HepG2 (cell line): ENCODE measurements around the gene ANKS3. TPM values are rescaled to one million over a fixed set of nuclear protein-coding genes. Genes with fewer than 3 reads are reported as not detected.

Source experiments
- microRNA-seq: library from miRNA; unstranded; fragments of <30 nt; microRNA quantifications from one replicate; pipeline ENCODE4, GENCODE V29; 2020
- polyA plus RNA-seq, 8 experiments: library from polyadenylated mRNA; depleted of rRNA in 3 of 8; stranded (reverse) in 7 of 8; unstranded in 1 of 8; fragments of >200 nt; fragmentation: Illumina TruSeq in 4 of 8; extraction: Trizol in 4 of 8; gene quantifications; 2 replicates each; pipeline versions ENCODE4 v1.2.1 to v1.2.3, GENCODE V29; 2011 to 2016; ENCODE audit warnings: low read depth in 4 of 8, missing spikeins in 1 of 8, mixed read lengths in 1 of 8; ENCODE audit not compliant: insufficient read depth in 1 of 8
- small RNA-seq, 3 experiments: library from RNA; depleted of rRNA; stranded (forward); fragments of <200 nt; gene quantifications; one replicate each; pipeline ENCODE3, GENCODE V24; 2012; ENCODE audit warnings: low read depth in 2 of 3, low replicate concordance in 1 of 3; ENCODE audit not compliant: insufficient read length in 3 of 3, insufficient read depth in 2 of 3
- total RNA-seq, 5 experiments: library from RNA; depleted of rRNA; stranded (reverse); fragments of >200 nt; fragmentation: Illumina TruSeq; extraction: Trizol; gene quantifications; 2 replicates each; pipeline ENCODE4 v1.2.3, GENCODE V29; 2016; ENCODE audit warnings: low read depth in 1 of 5

Gene ANKS3
- total and polyA plus RNA-seq, 2 of the 13 experiments (the other 11 are each of a cell fraction or from before 2014, with no cell fraction given) = 11.4 to 15.9 TPM

Small RNA genes lying within 50 kb of the gene (microRNA-seq; reads per million reads assigned to microRNA genes)
- not detected for gene MIR6769A

Small RNA genes lying within 50 kb of the gene (small RNA-seq; reads per million reads assigned to genes)
- 0 reads per million in 3 experiments for gene MIR6769A
- gene RF00017 = 0 reads per million in 3 experiments

Other genes with a start within 250 kb of the ANKS3 start
- 56.7 and 62.2 TPM in 2 replicates for gene CDIP1, start 195.5 kb downstream of the ANKS3 start, total RNA-seq (2016; rRNA removed; fragmentation: Illumina TruSeq; extraction: Trizol)
- gene CDIP1, start 195.5 kb downstream of the ANKS3 start, polyA plus RNA-seq (2011; rRNA removed) = 31.2 and 39.1 TPM in 2 replicates
- gene C16orf96, start 177.9 kb downstream of the ANKS3 start, total RNA-seq (2016; rRNA removed; fragmentation: Illumina TruSeq; extraction: Trizol) = not detected in 2 replicates
- 0.03 TPM in 2 replicates for gene C16orf96, start 177.9 kb downstream of the ANKS3 start, polyA plus RNA-seq (2011; rRNA removed)
- gene UBALD1, start 119.4 kb downstream of the ANKS3 start, total RNA-seq (2016; rRNA removed; fragmentation: Illumina TruSeq; extraction: Trizol) = 3.3 and 6.8 TPM in 2 replicates
- gene UBALD1, start 119.4 kb downstream of the ANKS3 start, polyA plus RNA-seq (2011; rRNA removed) = 12.3 and 16.6 TPM in 2 replicates
- 11.9 and 14.8 TPM in 2 replicates for gene MGRN1, start 109.4 kb downstream of the ANKS3 start, total RNA-seq (2016; rRNA removed; fragmentation: Illumina TruSeq; extraction: Trizol)
- gene MGRN1, start 109.4 kb downstream of the ANKS3 start, polyA plus RNA-seq (2011; rRNA removed) = 11.6 and 12.6 TPM in 2 replicates
- 40.5 and 41.0 TPM in 2 replicates for gene NUDT16L1, start 40.7 kb downstream of the ANKS3 start, total RNA-seq (2016; rRNA removed; fragmentation: Illumina TruSeq; extraction: Trizol)
- gene NUDT16L1, start 40.7 kb downstream of the ANKS3 start, polyA plus RNA-seq (2011; rRNA removed) = 28.0 and 28.9 TPM in 2 replicates
- 0.38 and 0.44 TPM in 2 replicates for gene DNAAF8, start 266 bp upstream of the ANKS3 start, total RNA-seq (2016; rRNA removed; fragmentation: Illumina TruSeq; extraction: Trizol)
- gene DNAAF8, start 266 bp upstream of the ANKS3 start, polyA plus RNA-seq (2011; rRNA removed) = 0.27 TPM in 1 of 2 replicates, not detected in the other
- gene ZNF500, start 32.9 kb upstream of the ANKS3 start, total RNA-seq (2016; rRNA removed; fragmentation: Illumina TruSeq; extraction: Trizol) = 8.1 and 12.2 TPM in 2 replicates
- gene ZNF500, start 32.9 kb upstream of the ANKS3 start, polyA plus RNA-seq (2011; rRNA removed) = 6.1 and 7.4 TPM in 2 replicates
- 0.22 TPM in 1 of 2 replicates, not detected in the other for gene SEPTIN12, start 54.1 kb upstream of the ANKS3 start, total RNA-seq (2016; rRNA removed; fragmentation: Illumina TruSeq; extraction: Trizol)
- 0.31 TPM in 1 of 2 replicates, not detected in the other for gene SEPTIN12, start 54.1 kb upstream of the ANKS3 start, polyA plus RNA-seq (2011; rRNA removed)
- not detected in 2 replicates for gene SMIM22, start 61.1 kb upstream of the ANKS3 start, total RNA-seq (2016; rRNA removed; fragmentation: Illumina TruSeq; extraction: Trizol)
- not detected in 2 replicates for gene SMIM22, start 61.1 kb upstream of the ANKS3 start, polyA plus RNA-seq (2011; rRNA removed)
- 16.8 and 19.2 TPM in 2 replicates for gene ROGDI, start 68.4 kb upstream of the ANKS3 start, total RNA-seq (2016; rRNA removed; fragmentation: Illumina TruSeq; extraction: Trizol)
- 42.1 and 55.9 TPM in 2 replicates for gene ROGDI, start 68.4 kb upstream of the ANKS3 start, polyA plus RNA-seq (2011; rRNA removed)
- 48.7 and 65.0 TPM in 2 replicates for gene GLYR1, start 113.0 kb upstream of the ANKS3 start, total RNA-seq (2016; rRNA removed; fragmentation: Illumina TruSeq; extraction: Trizol)
- gene GLYR1, start 113.0 kb upstream of the ANKS3 start, polyA plus RNA-seq (2011; rRNA removed) = 28.3 and 35.0 TPM in 2 replicates
- gene UBN1, start 113.2 kb upstream of the ANKS3 start, total RNA-seq (2016; rRNA removed; fragmentation: Illumina TruSeq; extraction: Trizol) = 19.4 and 23.5 TPM in 2 replicates
- 10.6 TPM in 2 replicates for gene UBN1, start 113.2 kb upstream of the ANKS3 start, polyA plus RNA-seq (2011; rRNA removed)
- 4.4 and 6.6 TPM in 2 replicates for gene PPL, start 202.9 kb upstream of the ANKS3 start, total RNA-seq (2016; rRNA removed; fragmentation: Illumina TruSeq; extraction: Trizol)
- gene PPL, start 202.9 kb upstream of the ANKS3 start, polyA plus RNA-seq (2011; rRNA removed) = 5.7 and 7.5 TPM in 2 replicates
- 0.36 and 0.42 TPM in 2 replicates for gene SEC14L5, start 224.1 kb upstream of the ANKS3 start, total RNA-seq (2016; rRNA removed; fragmentation: Illumina TruSeq; extraction: Trizol)
- gene SEC14L5, start 224.1 kb upstream of the ANKS3 start, polyA plus RNA-seq (2011; rRNA removed) = 0.40 and 0.60 TPM in 2 replicates